ENCODE results near the gene SCAP. TPM values are rescaled to one million over a fixed set of nuclear protein-coding genes. Genes with fewer than 3 reads are reported as not detected.

Gene SCAP
- total and polyA plus RNA-seq, 2 of the 13 experiments (the other 11 are each of a cell fraction or from before 2014, with no cell fraction given) = 40.4 to 53.3 TPM

GRCh38 chr3:47394881-47395280, 80.9 kb downstream of the SCAP start:
- WGBS (ENCODE audit: low lambda C conversion rate) = 100% methylated on average over 3 of the region's 3 CpGs
- TF ChIP-seq ZEB1 (IDR thresholded peaks at IDR 0.05; ENCODE audit: insufficient replicate concordance, low read depth) (no peak), EED (CRISPR knock-in tag; IDR thresholded peaks at IDR 0.05) (no peak), ZNF616 (CRISPR knock-in tag; IDR thresholded peaks at IDR 0.05; ENCODE audit: low read depth) (no peak), IRX3 (CRISPR knock-in tag; IDR thresholded peaks at IDR 0.05; ENCODE audit: borderline replicate concordance, low read depth) (no peak), RAD51 (IDR thresholded peaks at IDR 0.05; ENCODE audit: borderline replicate concordance) (no peak), THAP7 (CRISPR knock-in tag; IDR thresholded peaks at IDR 0.05) (no peak), STAT6 (CRISPR knock-in tag; IDR thresholded peaks at IDR 0.05; ENCODE audit: borderline replicate concordance) (no peak), ATF3 (CRISPR knock-in tag; IDR thresholded peaks at IDR 0.05) (no peak), HCFC1 (IDR thresholded peaks at IDR 0.05; ENCODE audit: low read depth, low read length) (no peak), ZBTB14 (CRISPR knock-in tag; IDR thresholded peaks at IDR 0.05) (no peak), CENPX (CRISPR knock-in tag; IDR thresholded peaks at IDR 0.05) (no peak)
- DNase-seq (ENCODE audit: low spot score) = no peak
- BruUV-seq (replicated peaks) = no TSS peak
- Histone ChIP-seq H3K79me2 (ENCODE audit: insufficient read depth, low read length) (peaks cover 59% of the 10 kb centered on the region), H3K9me3 (ENCODE audit: low read length) (no peaks in the 10 kb centered on the region), H3K27ac (ENCODE audit: extremely low read length, insufficient read depth, low read length) (peak overlapping the region; percentile 59), H3K9ac (ENCODE audit: insufficient read depth, low read depth, low read length) (no peak overlapping the region), H3K4me3 (replicated peaks in 1 of 3; ENCODE audit: insufficient read depth in 1 of 3, low read depth in 2 of 3, low read length in 3 of 3) (no peak overlapping the region), H4K20me1 (ENCODE audit: insufficient read depth, low read length) (peaks cover 15% of the 10 kb centered on the region; the same call in 1 of the 2 replicates), H3K36me3 (replicated peaks in 1 of 2; ENCODE audit: control insufficient read depth in 1 of 2, insufficient read depth in 2 of 2, low read length in 2 of 2) (peaks cover 11 to 38% of the 10 kb centered on the region in 2 experiments), H3K4me2 (ENCODE audit: low read depth, low read length) (no peak overlapping the region), H3K4me1 (ENCODE audit: insufficient read depth, low read length) (peaks cover 48% of the 10 kb centered on the region), H3K27me3 (ENCODE audit: control insufficient read depth in 1 of 2, insufficient read depth in 2 of 2, low read length in 2 of 2) (no peaks in the 10 kb centered on the region), H2AFZ (ENCODE audit: low read length) (no peak overlapping the region)
- in situ Hi-C loops (cut with HindIII; ENCODE audit: extremely low pct_ligation_motif_present, low pct_unique_long_range_greater_than_20kb) = no loop called here
- intact Hi-C loops (cut with micrococcal nuclease; ENCODE audit: unreplicated experiment) = loop anchor here (1.0 to 2.0 kb wide), 2 partner anchors 10 to 14 kb away; partner anchors contain the start of gene PTPN23
- CTCF ChIA-PET (ENCODE audit: low intra/inter-chr PET ratio, low total read pairs) = no interaction called here
- POLR2A ChIA-PET = interaction anchor here (2.3 kb wide), 1 partner anchor 15 kb away, joined by 18 read pairs; the partner anchor contains the start of gene PTPN23
- ATAC-seq = no peak
- FAIRE-seq = no peak

All from HepG2 (cell line).